SK-N-MC (cell line): Measurements from ENCODE around the gene SLC38A10.

Source experiments
- EZH2 ChIP-seq: fragments of 200-600 bp; sonication (generic); IDR thresholded peaks from one replicate; pipeline ENCODE4 v1.6.1; 2017; ENCODE audit warnings: antibody characterized with exemption
- POLR2AphosphoS5 ChIP-seq: IDR thresholded peaks from 2 replicates; pipeline ENCODE4 v1.6.1; 2012; ENCODE audit warnings: mild to moderate bottlenecking, low read depth, low read length, borderline replicate concordance

- TF ChIP-seq EZH2, result no peak
- no peak for TF ChIP-seq POLR2AphosphoS5
These were observed 60.6 kb downstream of the SLC38A10 start for GRCh38 chr17:81234506-81234855.
